Activated naive CD4-positive, alpha-beta T cell treated with anti-CD3 and anti-CD28 coated beads, Interleukin-2, amount 50 U/mL, for 24 hours (primary cell): Measurements from ENCODE around the gene MSH3.
"Not testable (repeated sequence)": the region's sequence is repeated elsewhere in the genome, so short reads cannot be mapped to it uniquely, and the experiment has no call there.

Source experiments
- H3K27ac Mint-ChIP-seq: one replicate; pipeline ENCODE4 v1.8.0; 2021; ENCODE audit warnings: mild to moderate bottlenecking, mixed read lengths
- H3K27me3 Mint-ChIP-seq: one replicate; pipeline ENCODE4 v1.8.0; 2021; ENCODE audit warnings: mixed read lengths
- H3K36me3 Mint-ChIP-seq: one replicate; pipeline ENCODE4 v1.8.0; 2021; ENCODE audit warnings: mixed read lengths
- H3K4me1 Mint-ChIP-seq: one replicate; pipeline ENCODE4 v1.8.0; 2021; ENCODE audit warnings: mixed read lengths
- H3K4me3 Mint-ChIP-seq: one replicate; pipeline ENCODE4 v1.8.0; 2021; ENCODE audit warnings: mild to moderate bottlenecking, mixed read lengths
- H3K9me3 Mint-ChIP-seq: one replicate; pipeline ENCODE4 v1.8.0; 2021; ENCODE audit warnings: mixed read lengths

MSH3 gene

GRCh38 chr5:80711938-80712337, 57.5 kb downstream of the MSH3 start:
- H3K27me3 Mint-ChIP-seq: no peaks in the 10 kb centered on the region
- peaks cover 18% of the 10 kb centered on the region for H3K36me3 Mint-ChIP-seq
- no peak overlapping the region for H3K27ac Mint-ChIP-seq
- H3K4me3 Mint-ChIP-seq: no peak overlapping the region
- H3K9me3 Mint-ChIP-seq: no peaks in the 10 kb centered on the region
- no peaks in the 10 kb centered on the region for H3K4me1 Mint-ChIP-seq

GRCh38 chr5:80712919-80713318, 58.5 kb downstream of the MSH3 start:
- H3K27ac Mint-ChIP-seq: no peak overlapping the region
- no peaks in the 10 kb centered on the region for H3K9me3 Mint-ChIP-seq
- H3K4me1 Mint-ChIP-seq: no peaks in the 10 kb centered on the region
- no peak overlapping the region for H3K4me3 Mint-ChIP-seq
- H3K27me3 Mint-ChIP-seq: no peaks in the 10 kb centered on the region
- H3K36me3 Mint-ChIP-seq: peaks cover 21% of the 10 kb centered on the region

- Mint-ChIP-seq H3K4me1 (no peaks in the 10 kb centered on the region), H3K4me3 (no peak overlapping the region), H3K36me3 (peaks cover 24% of the 10 kb centered on the region), H3K27ac (no peak overlapping the region), H3K9me3 (no peaks in the 10 kb centered on the region), H3K27me3 (no peaks in the 10 kb centered on the region)
These were observed 59.2 kb downstream of the MSH3 start for GRCh38 chr5:80713631-80714030.

- H3K27ac Mint-ChIP-seq: no peak overlapping the region
- no peaks in the 10 kb centered on the region for H3K27me3 Mint-ChIP-seq
- peaks cover 26% of the 10 kb centered on the region for H3K36me3 Mint-ChIP-seq
- H3K4me1 Mint-ChIP-seq: no peaks in the 10 kb centered on the region
- H3K9me3 Mint-ChIP-seq: peaks cover 4% of the 10 kb centered on the region
- H3K4me3 Mint-ChIP-seq: no peak overlapping the region
These were observed 60.3 kb downstream of the MSH3 start for GRCh38 chr5:80714570-80715298.

- Mint-ChIP-seq H3K4me3 (no peak overlapping the region), H3K27ac (no peak overlapping the region), H3K36me3 (peaks cover 36% of the 10 kb centered on the region), H3K9me3 (peaks cover 10% of the 10 kb centered on the region), H3K4me1 (no peaks in the 10 kb centered on the region), H3K27me3 (no peaks in the 10 kb centered on the region)
These were observed 61.4 kb downstream of the MSH3 start for GRCh38 chr5:80715887-80716286.

- no peaks in the 10 kb centered on the region for H3K27me3 Mint-ChIP-seq
- H3K4me3 Mint-ChIP-seq: no peak overlapping the region
- no peak overlapping the region for H3K27ac Mint-ChIP-seq
- peaks cover 10% of the 10 kb centered on the region for H3K9me3 Mint-ChIP-seq
- H3K36me3 Mint-ChIP-seq: peaks cover 39% of the 10 kb centered on the region
- no peaks in the 10 kb centered on the region for H3K4me1 Mint-ChIP-seq
These were observed 65.7 kb downstream of the MSH3 start for GRCh38 chr5:80720181-80720580.

GRCh38 chr5:80722916-80723315, 68.5 kb downstream of the MSH3 start:
- Mint-ChIP-seq H3K9me3 (peaks cover 10% of the 10 kb centered on the region), H3K36me3 (peaks cover 44% of the 10 kb centered on the region), H3K4me3 (no peak overlapping the region)

GRCh38 chr5:80725446-80725845, 71.0 kb downstream of the MSH3 start:
- H3K27me3 Mint-ChIP-seq: no peaks in the 10 kb centered on the region
- H3K36me3 Mint-ChIP-seq: peaks cover 41% of the 10 kb centered on the region
- H3K27ac Mint-ChIP-seq: no peak overlapping the region
- peaks cover 2% of the 10 kb centered on the region for H3K9me3 Mint-ChIP-seq
- H3K4me3 Mint-ChIP-seq: no peak overlapping the region
- H3K4me1 Mint-ChIP-seq: no peaks in the 10 kb centered on the region

More at GRCh38 chr5:80722916-80723315, 68.5 kb downstream of the MSH3 start:
- Mint-ChIP-seq H3K27ac (no peak overlapping the region), H3K4me1 (no peaks in the 10 kb centered on the region), H3K27me3 (no peaks in the 10 kb centered on the region)

GRCh38 chr5:80736730-80737129, 82.3 kb downstream of the MSH3 start:
- no peaks in the 10 kb centered on the region for H3K9me3 Mint-ChIP-seq
- H3K4me1 Mint-ChIP-seq: peaks cover 26% of the 10 kb centered on the region
- peaks cover 24% of the 10 kb centered on the region for H3K36me3 Mint-ChIP-seq
- no peaks in the 10 kb centered on the region for H3K27me3 Mint-ChIP-seq
- no peak overlapping the region for H3K27ac Mint-ChIP-seq
- H3K4me3 Mint-ChIP-seq: no peak overlapping the region

- Mint-ChIP-seq H3K27ac (no peak overlapping the region), H3K4me3 (no peak overlapping the region), H3K36me3 (peaks cover 30% of the 10 kb centered on the region), H3K4me1 (peaks cover 26% of the 10 kb centered on the region), H3K9me3 (no peaks in the 10 kb centered on the region), H3K27me3 (no peaks in the 10 kb centered on the region)
These were observed 84.0 kb downstream of the MSH3 start for GRCh38 chr5:80738466-80738865.

- Mint-ChIP-seq H3K27ac (no peak overlapping the region), H3K36me3 (peaks cover 30% of the 10 kb centered on the region), H3K4me1 (peaks cover 26% of the 10 kb centered on the region), H3K27me3 (no peaks in the 10 kb centered on the region), H3K9me3 (no peaks in the 10 kb centered on the region), H3K4me3 (no peak overlapping the region)
These were observed 84.6 kb downstream of the MSH3 start for GRCh38 chr5:80739057-80739456.

GRCh38 chr5:80739496-80739895, 85.0 kb downstream of the MSH3 start:
- Mint-ChIP-seq H3K36me3 (peaks cover 29% of the 10 kb centered on the region), H3K4me3 (no peak overlapping the region), H3K4me1 (peaks cover 26% of the 10 kb centered on the region), H3K9me3 (no peaks in the 10 kb centered on the region), H3K27me3 (no peaks in the 10 kb centered on the region), H3K27ac (no peak overlapping the region)

GRCh38 chr5:80739898-80740297, 85.4 kb downstream of the MSH3 start:
- no peak overlapping the region for H3K4me3 Mint-ChIP-seq
- no peaks in the 10 kb centered on the region for H3K27me3 Mint-ChIP-seq
- peaks cover 29% of the 10 kb centered on the region for H3K36me3 Mint-ChIP-seq
- H3K27ac Mint-ChIP-seq: no peak overlapping the region
- H3K9me3 Mint-ChIP-seq: no peaks in the 10 kb centered on the region
- H3K4me1 Mint-ChIP-seq: peaks cover 26% of the 10 kb centered on the region

- not testable (repeated sequence) for H3K27ac Mint-ChIP-seq
- peaks cover 26% of the 10 kb centered on the region for H3K4me1 Mint-ChIP-seq
- peaks cover 29% of the 10 kb centered on the region for H3K36me3 Mint-ChIP-seq
These were observed 86.0 kb downstream of the MSH3 start for GRCh38 chr5:80740488-80740887.

GRCh38 chr5:80740999-80741398, 86.5 kb downstream of the MSH3 start:
- Mint-ChIP-seq H3K27ac (no peak overlapping the region), H3K27me3 (no peaks in the 10 kb centered on the region), H3K4me3 (no peak overlapping the region)

More at GRCh38 chr5:80740488-80740887, 86.0 kb downstream of the MSH3 start:
- not testable (repeated sequence) for H3K9me3 Mint-ChIP-seq, H3K4me3 Mint-ChIP-seq, H3K27me3 Mint-ChIP-seq

GRCh38 chr5:80744149-80744548, 89.7 kb downstream of the MSH3 start:
- Mint-ChIP-seq H3K9me3 (no peaks in the 10 kb centered on the region), H3K27ac (no peak overlapping the region), H3K4me1 (peaks cover 11% of the 10 kb centered on the region), H3K36me3 (peaks cover 32% of the 10 kb centered on the region), H3K27me3 (no peaks in the 10 kb centered on the region), H3K4me3 (no peak overlapping the region)

More at GRCh38 chr5:80740999-80741398, 86.5 kb downstream of the MSH3 start:
- Mint-ChIP-seq H3K36me3 (peaks cover 29% of the 10 kb centered on the region), H3K4me1 (peaks cover 26% of the 10 kb centered on the region), H3K9me3 (no peaks in the 10 kb centered on the region)

- no peak overlapping the region for H3K27ac Mint-ChIP-seq
- no peak overlapping the region for H3K4me3 Mint-ChIP-seq
- peaks cover 40% of the 10 kb centered on the region for H3K36me3 Mint-ChIP-seq
These were observed 91.0 kb downstream of the MSH3 start for GRCh38 chr5:80745490-80745889.

More at GRCh38 chr5:80745490-80745889, 91.0 kb downstream of the MSH3 start:
- H3K4me1 Mint-ChIP-seq: peaks cover 5% of the 10 kb centered on the region
- no peaks in the 10 kb centered on the region for H3K27me3 Mint-ChIP-seq
- no peaks in the 10 kb centered on the region for H3K9me3 Mint-ChIP-seq
